Measurements from ENCODE around the gene PPP2R1A.

PPP2R1A gene

GRCh38 chr19:52231154-52231910 lies 41.5 kb downstream of the PPP2R1A start:
- Histone ChIP-seq H3K27ac (replicated peaks) (no peak overlapping the region), H3K4me3 (replicated peaks; ENCODE audit: insufficient read depth, low read length) (no peak overlapping the region), H3K27me3 (ENCODE audit: insufficient read depth, poor library complexity, severe bottlenecking) (no peaks in the 10 kb centered on the region)
- TF ChIP-seq CTCF (IDR thresholded peaks at IDR 0.05; ENCODE audit: insufficient read depth, low read length) (no peak), SPI1 (IDR thresholded peaks at IDR 0.05; ENCODE audit: borderline replicate concordance, low read depth) (no peak), POLR2AphosphoS5 (IDR thresholded peaks at IDR 0.05; ENCODE audit: low read depth) (no peak), GABPA (IDR thresholded peaks at IDR 0.05; ENCODE audit: low read depth) (no peak), REST (IDR thresholded peaks at IDR 0.05; ENCODE audit: insufficient replicate concordance, low read depth) (no peak)
- no peak for DNase-seq (ENCODE audit: low read depth in 1 of 2, low spot score in 1 of 2)

- DNase-seq (ENCODE audit: low read depth in 1 of 2, low spot score in 1 of 2), result no peak
- H3K27ac ChIP-seq (replicated peaks), result no peak overlapping the region
- TF ChIP-seq CTCF (IDR thresholded peaks at IDR 0.05; ENCODE audit: insufficient read depth, low read length) (no peak), REST (IDR thresholded peaks at IDR 0.05; ENCODE audit: insufficient replicate concordance, low read depth) (no peak), POLR2AphosphoS5 (IDR thresholded peaks at IDR 0.05; ENCODE audit: low read depth) (no peak), SPI1 (IDR thresholded peaks at IDR 0.05; ENCODE audit: borderline replicate concordance, low read depth) (no peak), GABPA (IDR thresholded peaks at IDR 0.05; ENCODE audit: low read depth) (no peak)
- H3K4me3 ChIP-seq (replicated peaks; ENCODE audit: insufficient read depth, low read length), result no peak overlapping the region
- no peaks in the 10 kb centered on the region for H3K27me3 ChIP-seq (ENCODE audit: insufficient read depth, poor library complexity, severe bottlenecking)
These were observed 44.6 kb downstream of the PPP2R1A start for GRCh38 chr19:52234406-52234805.

- TF ChIP-seq POLR2AphosphoS5 (IDR thresholded peaks at IDR 0.05; ENCODE audit: low read depth) (no peak), CTCF (IDR thresholded peaks at IDR 0.05; ENCODE audit: insufficient read depth, low read length) (no peak), GABPA (IDR thresholded peaks at IDR 0.05; ENCODE audit: low read depth) (no peak), REST (IDR thresholded peaks at IDR 0.05; ENCODE audit: insufficient replicate concordance, low read depth) (no peak), SPI1 (IDR thresholded peaks at IDR 0.05; ENCODE audit: borderline replicate concordance, low read depth) (no peak)
- H3K27me3 ChIP-seq (ENCODE audit: insufficient read depth, poor library complexity, severe bottlenecking), result no peaks in the 10 kb centered on the region
- DNase-seq (ENCODE audit: low read depth in 1 of 2, low spot score in 1 of 2), result no peak
- no peak overlapping the region for H3K27ac ChIP-seq (replicated peaks)
- H3K4me3 ChIP-seq (replicated peaks; ENCODE audit: insufficient read depth, low read length), result no peak overlapping the region
These were observed 47.3 kb downstream of the PPP2R1A start for GRCh38 chr19:52237197-52237596.
